Endodermal cell (in vitro differentiated cells): ENCODE results near the gene AFF1. TPM values are rescaled to one million over a fixed set of nuclear protein-coding genes. Genes with fewer than 3 reads are reported as not detected.

ENCODE experiments used
- DNase-seq: peaks from one replicate; pipeline ENCODE4 v3.0.0-alpha.2; 2017
- H3K27ac ChIP-seq: 2 replicates; pipeline ENCODE4 v1.5.1; 2013; ENCODE audit warnings: mild to moderate bottlenecking, low read depth, low read length, moderate library complexity
- H3K27me3 ChIP-seq: 2 replicates; pipeline ENCODE4 v1.6.1; 2013; ENCODE audit warnings: mild to moderate bottlenecking, low read length, moderate library complexity; ENCODE audit not compliant: insufficient read depth, control insufficient read depth, poor library complexity, severe bottlenecking
- H3K36me3 ChIP-seq: 2 replicates; pipeline ENCODE4 v1.7.0; 2013; ENCODE audit warnings: mild to moderate bottlenecking, low read length, moderate library complexity; ENCODE audit not compliant: control insufficient read depth, insufficient read depth
- H3K4me1 ChIP-seq: one replicate; pipeline ENCODE4 v1.7.0; 2013; ENCODE audit warnings: low read length; ENCODE audit not compliant: control insufficient read depth, insufficient read depth
- H3K4me3 ChIP-seq: 2 replicates; pipeline ENCODE4 v1.5.1; 2013; ENCODE audit warnings: mild to moderate bottlenecking, low read length, moderate library complexity
- H3K9ac ChIP-seq: 2 replicates; pipeline ENCODE4 v1.6.1; 2013; ENCODE audit warnings: mild to moderate bottlenecking, low read length, moderate library complexity; ENCODE audit not compliant: poor library complexity, severe bottlenecking; ENCODE audit errors: extremely low read depth
- H3K9me3 ChIP-seq: 2 replicates; pipeline ENCODE4 v1.6.1; 2013; ENCODE audit warnings: mild to moderate bottlenecking, low read length, moderate library complexity; ENCODE audit not compliant: control insufficient read depth
- H3K27ac Mint-ChIP-seq: 2 replicates; pipeline ENCODE4 v1.8.0; 2020; ENCODE audit warnings: mixed read lengths
- H3K27me3 Mint-ChIP-seq: 2 replicates; pipeline ENCODE4 v1.8.0; 2021; ENCODE audit warnings: mild to moderate bottlenecking, mixed read lengths; ENCODE audit not compliant: insufficient read depth
- H3K36me3 Mint-ChIP-seq: 2 replicates; pipeline ENCODE4 v1.8.0; 2020; ENCODE audit warnings: low read depth, mixed read lengths
- H3K4me1 Mint-ChIP-seq: 2 replicates; pipeline ENCODE4 v1.8.0; 2020; ENCODE audit warnings: mixed read lengths
- H3K4me3 Mint-ChIP-seq: 2 replicates; pipeline ENCODE4 v1.8.0; 2020; ENCODE audit warnings: mild to moderate bottlenecking, moderate library complexity, mixed read lengths
- H3K9me3 Mint-ChIP-seq: 2 replicates; pipeline ENCODE4 v1.8.0; 2020; ENCODE audit warnings: mild to moderate bottlenecking, mixed read lengths
- CTCF ChIP-seq: fragments of 200-600 bp; sonication (generic); conservative IDR thresholded peaks from 2 replicates; pipeline ENCODE4 v1.5.0; 2021; ENCODE audit warnings: antibody characterized with exemption, mild to moderate bottlenecking
- WGBS, 2 experiments: methylation state at CpG; one replicate each; pipeline versions ENCODE4 v1.1.5 to v1.1.7; 2013; ENCODE audit warnings: missing lambda C conversion rate in 2 of 2, mixed read lengths in 1 of 2; ENCODE audit not compliant: insufficient coverage in 1 of 2, insufficient read length in 1 of 2; 5-methylcytosine and 5-hydroxymethylcytosine counted together
- total RNA-seq, 2 donors: library from RNA; stranded (reverse); fragmentation: NEBNext Ultra II Directional in 1 of 2; extraction: Animal tissue kit (Norgen Biotek cat#: 25700) in 1 of 2; gene quantifications; 2 replicates in 1 of 2; 3 replicates in 1 of 2; pipeline ENCODE4 v1.2.1, GENCODE V29; 2021

Gene AFF1
- total RNA-seq, 2 donors from 2014 or later = 134 to 171 TPM

- H3K27me3 Mint-ChIP-seq = no peaks in the 10 kb centered on the region
- H3K9me3 ChIP-seq = no peaks in the 10 kb centered on the region
- no peak overlapping the region for H3K9ac ChIP-seq
- 80 to 82% methylated on average over 8 of the region's 8 CpGs for WGBS, 2 experiments
- H3K4me1 ChIP-seq = peaks cover 5% of the 10 kb centered on the region
- DNase-seq = no peak
- no peaks in the 10 kb centered on the region for H3K27me3 ChIP-seq
- H3K27ac Mint-ChIP-seq = no peak overlapping the region
- peaks cover 12% of the 10 kb centered on the region for H3K36me3 Mint-ChIP-seq
- H3K9me3 Mint-ChIP-seq = no peaks in the 10 kb centered on the region
- H3K4me3 Mint-ChIP-seq = no peak overlapping the region
- no peak overlapping the region for H3K4me3 ChIP-seq
- no peak overlapping the region for H3K27ac ChIP-seq
- peaks cover 17% of the 10 kb centered on the region for H3K36me3 ChIP-seq
- H3K4me1 Mint-ChIP-seq = peaks cover 48% of the 10 kb centered on the region
- no peak for TF ChIP-seq CTCF
Observed at GRCh38 chr4:86974551-86974994, 39.8 kb downstream of the AFF1 start.

GRCh38 chr4:86975927-86976326, 41.1 kb downstream of the AFF1 start:
- Mint-ChIP-seq H3K4me1 (peaks cover 43% of the 10 kb centered on the region), H3K36me3 (peaks cover 12% of the 10 kb centered on the region), H3K27ac (no peak overlapping the region), H3K27me3 (no peaks in the 10 kb centered on the region), H3K4me3 (no peak overlapping the region), H3K9me3 (no peaks in the 10 kb centered on the region)
- Histone ChIP-seq H3K4me1 (peaks cover 5% of the 10 kb centered on the region), H3K9me3 (no peaks in the 10 kb centered on the region), H3K36me3 (peaks cover 17% of the 10 kb centered on the region), H3K4me3 (no peak overlapping the region), H3K27me3 (no peaks in the 10 kb centered on the region), H3K27ac (no peak overlapping the region), H3K9ac (no peak overlapping the region)
- TF ChIP-seq CTCF = no peak
- WGBS, 2 experiments = 95 to 100% methylated on average over 1 to 2 of the region's 2 CpGs
- no peak for DNase-seq

GRCh38 chr4:86976801-86977485, 42.1 kb downstream of the AFF1 start:
- H3K9me3 ChIP-seq = no peaks in the 10 kb centered on the region
- H3K9ac ChIP-seq = no peak overlapping the region
- no peak overlapping the region for H3K27ac ChIP-seq
- H3K4me1 ChIP-seq = peaks cover 5% of the 10 kb centered on the region
- peaks cover 17% of the 10 kb centered on the region for H3K36me3 ChIP-seq
- DNase-seq = no peak
- WGBS, 2 experiments = 90 to 99% methylated on average over 2 to 4 of the region's 4 CpGs
- Mint-ChIP-seq H3K4me3 (no peak overlapping the region), H3K27ac (no peak overlapping the region), H3K36me3 (peaks cover 21% of the 10 kb centered on the region), H3K9me3 (peaks cover under 1% of the 10 kb centered on the region), H3K4me1 (peaks cover 42% of the 10 kb centered on the region), H3K27me3 (no peaks in the 10 kb centered on the region)
- no peak for TF ChIP-seq CTCF
- no peak overlapping the region for H3K4me3 ChIP-seq
- no peaks in the 10 kb centered on the region for H3K27me3 ChIP-seq
